Measurements from ENCODE around the gene ARHGAP18. TPM values are rescaled to one million over a fixed set of nuclear protein-coding genes. Genes with fewer than 3 reads are reported as not detected.
A peak's percentile ranks its signal among the peaks of the same experiment; 100 is the strongest.

ARHGAP18 gene
- total RNA-seq, 1 experiment from 2014 or later, result 2.4 TPM

- no peak overlapping the region for H2BK5ac ChIP-seq (ENCODE audit: insufficient read length, low read length)
- H3K9me3 ChIP-seq (ENCODE audit: control insufficient read depth, low read depth, low read length), result no peaks in the 10 kb centered on the region
- H3K79me2 ChIP-seq (ENCODE audit: insufficient read depth, low read length), result no peaks in the 10 kb centered on the region
- TF ChIP-seq CTCF (conservative IDR thresholded peaks at IDR 0.05), result no peak
- H3K27me3 Mint-ChIP-seq (ENCODE audit: low read depth), result no peaks in the 10 kb centered on the region; the same call in 1 of the 2 replicates
- no peaks in the 10 kb centered on the region for H4K20me1 ChIP-seq (ENCODE audit: control insufficient read depth, insufficient read depth, insufficient read length)
- H3K9me3 Mint-ChIP-seq, result no peaks in the 10 kb centered on the region; a peak in 1 of 5 replicates
- peak overlapping the region; percentile 81 to 89 for H3K4me3 Mint-ChIP-seq
- no peak overlapping the region for H2AFZ ChIP-seq (ENCODE audit: low read length)
- no peak overlapping the region for H3K56ac ChIP-seq (ENCODE audit: insufficient read length, low read depth, low read length)
- no peak overlapping the region for H4K5ac ChIP-seq (ENCODE audit: insufficient read length, low read depth, low read length)
- no peaks in the 10 kb centered on the region; the same call in 1 of the 2 replicates for H3K4me1 ChIP-seq (ENCODE audit: insufficient read depth, low read length)
- WGBS (ENCODE audit: extremely low coverage, insufficient read length, low lambda C conversion rate), result no CpG with 5 or more reads among the region's 2 CpGs
- H2BK120ac ChIP-seq (ENCODE audit: low read depth, low read length, poor library complexity, severe bottlenecking), result no peak overlapping the region
- H3K27ac Mint-ChIP-seq, result no peak overlapping the region
- H3K27me3 ChIP-seq (ENCODE audit: insufficient read depth, low read length), result no peaks in the 10 kb centered on the region
- H2BK15ac ChIP-seq (ENCODE audit: low read depth, low read length), result no peak overlapping the region
- H2BK20ac ChIP-seq (ENCODE audit: low read depth, low read length, poor library complexity, severe bottlenecking), result no peak overlapping the region
- H3K14ac ChIP-seq (ENCODE audit: insufficient read depth, low read length), result no peak overlapping the region
- no peaks in the 10 kb centered on the region for H3K36me3 Mint-ChIP-seq (ENCODE audit: insufficient read depth in 1 of 3, low read depth in 3 of 3)
- DNase-seq, result no peak
- no peaks in the 10 kb centered on the region for H3K79me1 ChIP-seq (ENCODE audit: insufficient read depth, low read depth, low read length, poor library complexity, severe bottlenecking)
- H4K8ac ChIP-seq (replicated peaks; ENCODE audit: insufficient read length, low read depth, low read length), result no peak overlapping the region
- H2AK5ac ChIP-seq (ENCODE audit: insufficient read length, low read length), result no peak overlapping the region
- peak overlapping the region; percentile 60 for H3K4me2 ChIP-seq (ENCODE audit: insufficient read depth, insufficient read length, low read length)
- no peak overlapping the region for H3K23ac ChIP-seq (ENCODE audit: insufficient read length, low read depth, low read length)
- H3T11ph ChIP-seq (ENCODE audit: low read length), result no peak overlapping the region
- no peak overlapping the region for H3K4ac ChIP-seq (ENCODE audit: low read depth, low read length)
- no peak overlapping the region for H3K27ac ChIP-seq (ENCODE audit: insufficient read length, low read depth, low read length)
- H3K4me1 Mint-ChIP-seq, result peaks cover 31 to 33% of the 10 kb centered on the region in 2 experiments
- H3K9ac ChIP-seq (ENCODE audit: extremely low read depth, insufficient read length, low read length), result no peak overlapping the region
- H2BK12ac ChIP-seq (ENCODE audit: insufficient read length, low read depth, low read length), result no peak overlapping the region
- H4K91ac ChIP-seq (ENCODE audit: insufficient read length, low read depth, low read length), result no peak overlapping the region
- H3K23me2 ChIP-seq (ENCODE audit: insufficient read length, low read depth, low read length, poor library complexity, severe bottlenecking), result peaks cover 6% of the 10 kb centered on the region
- no peak overlapping the region for H3K18ac ChIP-seq (ENCODE audit: insufficient read length, low read depth, low read length)
Observed at GRCh38 chr6:129709196-129709768, 695 bp downstream of the ARHGAP18 start.
